NCI-H187 treated with DMSO at 0.1 percent for 48 hours (cell line): ENCODE results near the gene TSPAN19.

Experiments used
- DNase-seq: peaks from one replicate; lab custom pipeline; 2025; lab: John Stamatoyannopoulos, UW

TSPAN19 gene

DNA sequence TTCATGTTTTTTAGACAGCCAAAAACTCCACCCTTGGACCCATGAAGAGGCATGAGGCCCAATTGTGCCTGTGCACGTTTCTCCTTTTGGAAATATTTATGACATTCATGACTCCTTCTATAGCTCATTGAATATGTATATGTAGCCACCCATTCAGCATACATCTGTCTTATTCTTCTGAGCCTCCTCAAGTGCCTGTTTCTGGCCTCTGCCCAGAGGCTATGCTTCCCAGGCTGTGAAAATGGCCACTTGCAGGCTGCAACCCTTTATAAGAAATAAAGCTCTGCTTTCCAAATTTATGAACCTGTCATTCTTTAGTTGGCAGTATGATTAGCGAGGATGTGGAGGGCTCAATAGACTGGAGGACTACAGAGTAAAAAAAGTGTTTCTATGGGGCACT is 35.3 kb downstream of the TSPAN19 start:
- DNase-seq = no peak

- no peak for DNase-seq
Measured at GRCh38 chr12:84998341-84998740, 37.7 kb downstream of the TSPAN19 start.

DNA sequence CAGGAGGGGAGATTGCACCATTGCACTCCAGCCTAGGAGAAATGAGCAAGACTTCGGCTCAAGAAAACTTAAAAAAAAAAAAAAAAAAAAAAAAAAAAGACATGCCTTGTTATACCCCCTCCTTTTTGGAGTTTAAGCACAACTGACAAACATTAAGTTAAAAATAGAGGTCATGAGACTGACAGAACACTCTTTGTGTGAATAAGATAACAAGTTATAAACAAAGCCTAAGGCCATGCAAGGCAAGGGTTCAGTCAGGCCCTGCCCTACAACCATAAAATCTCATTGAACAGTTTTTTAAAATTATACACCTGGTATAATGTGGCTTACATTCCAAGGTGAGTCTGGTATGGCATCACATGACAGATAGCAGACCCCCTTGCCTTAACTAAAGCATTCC is 39.3 kb downstream of the TSPAN19 start:
- DNase-seq = no peak

GRCh38 chr12:84995641-84996040 is 40.4 kb downstream of the TSPAN19 start:
- DNase-seq = no peak

DNA sequence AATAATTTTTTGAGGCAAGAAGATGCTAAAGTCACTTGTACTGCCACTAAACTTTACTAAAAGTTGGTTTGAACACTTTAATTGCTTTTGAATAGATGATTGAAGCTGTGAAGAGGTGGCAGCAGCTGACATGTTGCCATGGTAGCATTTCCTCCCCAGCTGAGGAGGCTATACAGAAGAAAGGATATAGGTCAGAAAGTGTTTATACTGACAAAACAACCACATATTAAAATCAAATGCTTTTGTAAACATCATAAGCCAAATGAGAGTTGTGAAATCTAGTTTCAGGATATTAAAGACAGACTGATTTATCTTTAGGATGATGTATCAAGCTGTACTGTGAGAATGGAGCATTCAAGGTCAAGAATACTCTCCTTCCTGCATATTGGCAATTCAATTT is 41.7 kb downstream of the TSPAN19 start:
- DNase-seq = no peak

DNA sequence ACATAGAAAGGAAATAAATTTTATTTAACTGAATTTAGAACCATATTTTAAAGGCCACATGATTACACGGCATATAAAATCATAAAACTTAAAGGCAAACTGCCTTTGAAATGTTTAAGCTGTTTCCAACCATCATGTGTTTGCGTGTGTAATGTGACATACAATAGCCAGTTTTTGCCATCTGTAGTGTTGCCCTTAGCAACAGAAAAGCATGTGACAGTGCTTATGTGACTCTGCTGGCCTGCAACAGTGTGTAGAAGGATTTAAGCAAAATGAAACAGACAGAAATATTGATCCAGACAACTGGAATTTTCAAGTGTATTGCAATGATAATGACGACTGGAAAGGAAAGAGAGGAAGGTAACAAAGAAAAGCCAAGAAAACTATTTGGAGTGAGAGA is 49.5 kb downstream of the TSPAN19 start:
- DNase-seq = no peak

DNA sequence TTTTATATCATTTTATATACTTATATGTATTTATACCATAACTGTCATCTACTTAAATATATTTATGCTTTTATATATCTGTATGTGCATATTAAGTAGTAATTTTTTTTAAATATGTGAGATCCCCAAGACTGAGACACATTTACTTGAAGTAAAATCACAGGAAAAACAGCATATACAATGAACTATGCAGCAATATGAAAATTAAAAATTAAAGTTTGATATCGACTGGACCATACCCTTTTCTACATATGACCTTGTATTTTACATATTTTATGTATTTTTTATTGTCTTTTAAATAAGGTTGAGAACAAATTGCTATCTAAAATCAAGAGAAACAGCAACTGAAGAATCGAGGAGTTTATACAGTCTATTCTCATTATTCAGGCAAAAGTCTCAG is 50.0 kb downstream of the TSPAN19 start:
- no peak for DNase-seq

GRCh38 chr12:84983289-84983688 is 52.8 kb downstream of the TSPAN19 start:
- no peak for DNase-seq

- DNase-seq = no peak
Measured at GRCh38 chr12:84982888-84983287, 53.2 kb downstream of the TSPAN19 start.

- no peak for DNase-seq
Measured at GRCh38 chr12:84978921-84979320, 57.2 kb downstream of the TSPAN19 start.

DNA sequence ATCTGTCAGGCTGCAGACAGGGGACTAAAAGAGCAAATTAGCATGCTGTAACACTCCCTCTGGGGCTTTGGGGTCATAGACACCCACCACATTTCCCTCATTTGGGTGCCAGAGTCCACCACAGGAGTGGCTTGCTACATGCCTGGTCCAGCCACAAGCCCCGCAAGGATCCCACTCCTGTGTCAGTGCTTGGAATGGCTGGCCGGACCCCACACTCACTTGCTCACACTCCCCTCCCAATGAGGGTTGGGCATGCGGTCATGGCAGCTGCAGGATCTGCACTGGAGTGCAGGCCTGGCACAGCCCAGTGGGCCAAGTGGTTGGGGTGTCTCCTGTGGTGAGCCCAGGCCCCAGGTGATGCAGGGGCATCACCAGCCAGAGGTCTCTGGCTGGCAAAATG is 59.9 kb downstream of the TSPAN19 start:
- no peak for DNase-seq

DNA sequence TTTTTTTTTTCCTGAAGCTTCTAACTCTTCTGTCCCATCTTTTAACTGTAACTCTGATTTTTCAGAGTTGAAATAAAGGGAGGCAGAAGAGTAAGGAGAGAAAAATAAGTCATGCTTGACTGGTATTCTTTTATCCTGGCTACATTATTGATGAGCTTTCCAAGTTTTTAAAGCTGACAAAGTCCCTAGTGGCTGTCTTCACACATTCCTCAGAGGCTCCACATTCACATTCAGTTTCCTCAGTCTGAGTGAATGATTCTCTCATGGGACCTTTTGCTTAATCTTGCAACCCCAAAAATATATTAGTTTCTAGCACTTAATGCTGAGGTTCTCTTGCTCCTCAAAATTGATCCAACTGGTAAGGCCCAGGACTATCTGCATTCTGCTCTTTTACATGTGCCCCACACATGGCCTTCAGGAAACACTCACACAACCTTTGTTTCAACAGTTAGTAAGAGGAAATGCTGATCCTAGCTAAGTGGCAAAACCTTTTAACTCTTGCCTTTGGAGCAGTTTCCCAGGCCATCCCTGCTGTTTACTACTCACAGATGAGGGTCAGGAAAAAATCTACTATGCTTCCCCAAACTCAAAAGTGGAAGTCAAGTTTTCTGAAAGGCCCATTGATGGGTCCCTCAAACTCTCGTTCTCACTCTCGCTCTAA is 61.8 kb downstream of the TSPAN19 start:
- no peak for DNase-seq

DNA sequence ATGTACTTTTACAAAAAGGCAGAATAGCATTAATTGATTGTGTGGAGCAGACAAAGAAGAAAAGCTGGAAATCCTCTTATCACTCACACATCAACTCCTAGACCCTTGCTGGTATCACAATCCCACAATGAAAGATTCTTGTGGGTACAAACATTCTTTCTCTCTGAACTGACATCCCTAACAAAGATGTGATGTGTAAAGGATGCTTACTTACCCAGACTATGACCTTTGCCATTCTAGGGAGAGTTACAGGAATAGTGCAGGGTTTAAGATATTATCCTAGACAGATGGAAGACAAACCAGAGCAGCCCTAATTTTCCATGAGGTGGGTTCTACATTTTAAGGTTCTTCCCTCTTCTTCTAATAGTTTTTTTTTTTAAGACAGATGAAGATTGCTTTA is 63.1 kb downstream of the TSPAN19 start:
- DNase-seq = no peak

DNA sequence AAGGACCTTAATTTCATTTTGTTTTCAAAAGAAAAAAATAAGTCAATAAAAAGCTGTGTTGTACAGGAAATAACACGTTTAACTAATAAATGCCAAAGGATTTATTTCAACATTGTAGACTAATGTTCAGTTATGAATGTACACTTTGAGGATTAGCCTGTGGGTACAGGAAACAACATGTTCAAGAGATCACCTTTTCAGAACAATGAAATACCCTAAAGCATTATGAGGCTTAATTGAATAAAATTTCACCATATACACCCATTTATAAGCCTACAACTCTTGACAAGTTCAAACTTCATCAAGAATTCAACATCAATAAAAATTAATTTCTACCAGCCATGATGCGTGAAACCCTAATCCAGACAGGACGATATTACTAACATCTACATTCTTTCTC is 66.9 kb downstream of the TSPAN19 start:
- no peak for DNase-seq
